ENCODE results near the gene LMBRD1.
"Not testable (repeated sequence)": the region's sequence is repeated elsewhere in the genome, so short reads cannot be mapped to it uniquely, and the experiment has no call there.

Gene LMBRD1

DNA sequence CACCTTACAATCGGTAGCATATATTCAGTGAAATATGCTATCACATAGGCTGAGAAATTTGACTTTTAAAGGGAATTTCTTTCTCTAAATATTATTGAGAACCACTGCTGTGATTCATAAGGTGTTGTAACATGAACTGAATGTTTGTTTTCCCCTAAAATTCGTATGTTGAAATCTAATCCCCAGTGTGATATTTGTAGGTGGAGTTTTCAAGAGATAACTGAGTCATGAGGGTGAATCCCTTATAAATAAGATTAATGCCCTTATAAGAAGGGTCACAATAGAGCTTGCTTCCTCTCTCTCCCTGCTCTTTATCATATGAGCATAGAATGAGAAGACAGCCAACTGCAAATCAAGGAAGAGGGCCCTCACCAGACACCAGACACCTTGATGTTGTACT is 64.8 kb downstream of the LMBRD1 start:
- DNase-seq: no peak

DNA sequence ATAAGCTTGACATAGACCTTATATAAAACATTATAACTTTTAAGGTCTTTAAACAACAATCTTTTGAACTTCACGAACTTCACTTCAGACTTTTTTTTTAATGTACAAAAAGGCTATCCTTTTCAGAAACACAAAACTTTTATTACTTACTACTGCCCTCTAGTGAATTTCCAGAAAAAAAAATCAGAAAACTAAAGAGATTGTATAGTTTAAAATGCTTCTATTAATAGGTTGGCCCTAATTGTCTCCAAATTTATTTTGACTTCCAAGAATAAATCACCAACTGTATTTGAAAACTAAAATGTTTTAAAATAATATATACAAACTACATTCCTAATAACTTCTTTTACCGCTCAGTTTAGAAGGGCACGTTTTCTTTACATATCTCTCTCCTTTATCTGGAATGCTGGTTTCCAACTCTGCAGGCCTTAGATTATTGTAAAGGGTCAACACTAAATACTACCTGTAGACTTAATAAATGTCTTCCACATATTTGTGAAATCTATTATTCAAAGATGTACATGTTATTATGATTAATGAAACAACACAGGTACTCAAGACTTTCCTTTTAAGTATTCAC is 66.8 kb downstream of the LMBRD1 start:
- no peak for DNase-seq

DNA sequence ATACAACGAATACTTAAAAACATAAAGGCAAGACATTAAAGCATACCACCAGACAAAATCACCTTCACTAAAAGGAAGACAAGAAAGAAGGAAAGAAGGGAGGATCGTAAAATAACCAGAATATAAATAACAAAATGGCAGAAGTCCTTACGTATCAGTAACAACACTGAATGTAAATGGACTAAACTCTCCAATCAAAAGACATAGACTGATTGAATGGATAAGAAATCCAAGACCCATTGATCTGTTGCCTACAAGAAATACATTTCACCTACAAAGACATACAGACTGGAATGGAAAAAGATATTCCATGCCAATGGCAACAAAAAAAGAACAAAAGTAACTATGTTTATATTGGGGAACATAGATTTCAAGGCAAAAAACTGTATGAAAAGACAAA is 74.1 kb downstream of the LMBRD1 start:
- no peak for DNase-seq

DNA sequence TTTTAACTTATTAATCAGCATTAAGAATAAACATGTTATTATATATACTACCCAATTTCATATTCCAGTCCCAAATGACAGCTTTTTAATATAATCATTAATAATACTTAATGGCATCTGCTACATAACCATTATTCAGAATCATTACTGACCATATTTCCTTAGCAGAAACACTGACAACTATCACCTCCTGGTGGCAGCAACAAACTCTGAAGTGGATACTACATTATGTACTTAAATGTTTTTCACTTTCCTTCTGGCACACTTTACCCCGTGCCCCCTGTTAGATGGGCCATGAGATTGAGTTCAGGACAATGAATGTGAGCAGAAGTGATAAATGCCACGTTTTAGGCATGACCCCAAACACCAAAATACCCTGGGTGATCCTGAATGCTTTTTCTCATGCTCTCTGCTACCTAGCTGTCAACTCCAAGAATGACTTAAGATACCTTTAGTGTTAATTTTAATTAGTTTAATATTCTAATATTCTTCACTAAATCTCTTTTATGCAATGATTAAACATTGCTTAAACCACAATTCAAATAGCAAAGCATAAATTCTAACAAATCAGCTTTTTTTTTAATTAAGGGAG is 77.1 kb downstream of the LMBRD1 start:
- DNase-seq: no peak

DNA sequence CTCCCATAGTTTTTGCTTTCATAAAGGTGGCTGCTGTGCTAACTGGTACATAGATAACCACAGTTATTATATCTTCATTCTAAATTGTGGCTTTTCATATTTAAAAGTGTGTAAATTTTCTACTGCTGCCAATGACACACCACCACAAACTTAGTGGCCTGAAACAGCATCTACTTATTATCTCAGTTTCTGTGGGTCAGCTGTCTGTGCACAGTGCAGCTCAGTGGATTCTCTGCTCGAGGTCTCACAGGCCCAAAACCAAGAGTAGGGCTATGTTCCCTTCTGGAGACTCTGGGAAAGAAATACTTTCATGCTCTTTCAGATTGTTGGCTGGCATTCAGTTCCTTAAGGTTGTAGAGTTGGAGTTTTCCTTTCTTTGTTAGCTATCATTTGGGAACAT is 90.1 kb downstream of the LMBRD1 start:
- no peak for DNase-seq

DNA sequence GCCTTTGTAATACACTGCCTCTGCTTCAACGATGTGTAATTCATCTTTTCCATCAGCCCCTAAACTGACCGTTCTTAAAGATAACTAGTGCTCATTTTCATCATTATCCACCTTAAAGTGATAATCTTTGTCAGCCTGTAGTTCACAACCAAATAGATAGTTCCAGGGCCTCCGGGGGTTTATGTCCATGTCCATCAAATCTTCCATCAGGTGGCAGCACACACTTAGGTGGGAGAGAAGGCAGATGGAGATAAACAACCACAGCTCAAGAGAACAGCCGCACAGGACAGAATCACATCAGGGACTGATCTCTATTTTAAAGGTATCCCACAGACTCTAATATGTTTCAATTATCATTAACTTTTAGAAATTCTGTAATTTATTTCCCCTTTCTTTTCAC is 90.9 kb downstream of the LMBRD1 start:
- DNase-seq: no peak

DNA sequence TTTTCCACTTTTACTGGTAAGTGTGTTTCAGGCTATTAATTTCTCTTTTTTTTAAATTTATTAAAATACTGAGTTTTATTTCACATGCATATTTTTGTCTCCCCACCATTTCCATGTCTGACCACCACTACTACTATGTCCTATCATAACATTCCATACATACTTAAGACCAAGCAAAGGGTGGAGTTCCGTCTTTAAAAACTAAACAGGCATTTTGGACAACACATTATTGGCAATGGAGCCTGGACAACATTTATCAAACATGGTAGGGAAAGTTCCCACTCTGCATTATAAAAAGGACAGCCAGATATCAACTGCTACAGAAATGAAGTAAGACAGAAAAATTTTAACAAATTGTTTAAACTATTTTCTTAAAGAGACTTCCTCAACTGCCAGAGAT is 91.9 kb downstream of the LMBRD1 start:
- no peak for DNase-seq

DNA sequence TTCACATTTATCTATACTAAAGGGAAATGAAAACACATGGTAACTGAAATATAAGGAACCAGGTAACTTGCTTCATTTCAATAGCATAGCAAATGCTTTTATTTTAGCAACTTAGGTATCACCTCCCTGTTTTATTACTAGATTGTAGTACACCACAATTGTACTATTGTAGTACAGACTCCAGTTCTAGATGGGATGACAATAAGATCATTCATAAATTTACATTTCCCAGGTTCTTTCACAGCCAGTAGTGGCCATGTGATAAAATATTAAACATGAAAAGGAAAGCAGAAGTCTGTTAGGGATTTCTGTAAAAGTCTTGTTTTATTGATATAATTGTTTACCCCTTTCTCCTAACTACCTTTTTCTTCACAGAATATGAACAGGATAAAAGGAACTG is 97.2 kb downstream of the LMBRD1 start:
- DNase-seq: no peak

DNA sequence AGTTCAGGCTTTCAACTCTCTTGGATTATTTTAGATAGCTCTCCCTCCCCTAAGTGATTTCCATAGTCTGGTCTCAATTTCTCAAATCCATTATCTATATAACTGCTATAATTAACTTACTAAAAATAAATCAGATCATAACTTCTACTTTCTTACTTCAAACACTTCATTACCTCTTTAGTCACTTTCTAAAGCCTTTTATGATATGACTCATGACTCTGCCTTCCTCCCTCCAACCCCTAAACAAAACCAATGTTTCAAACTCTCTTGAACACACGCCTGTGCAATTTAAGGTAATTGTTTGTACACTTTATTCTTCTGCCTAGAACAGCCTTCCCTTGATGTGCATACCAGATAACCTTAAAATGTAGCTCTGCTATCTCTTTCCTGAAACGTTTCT is 100.5 kb downstream of the LMBRD1 start:
- no peak for DNase-seq

DNA sequence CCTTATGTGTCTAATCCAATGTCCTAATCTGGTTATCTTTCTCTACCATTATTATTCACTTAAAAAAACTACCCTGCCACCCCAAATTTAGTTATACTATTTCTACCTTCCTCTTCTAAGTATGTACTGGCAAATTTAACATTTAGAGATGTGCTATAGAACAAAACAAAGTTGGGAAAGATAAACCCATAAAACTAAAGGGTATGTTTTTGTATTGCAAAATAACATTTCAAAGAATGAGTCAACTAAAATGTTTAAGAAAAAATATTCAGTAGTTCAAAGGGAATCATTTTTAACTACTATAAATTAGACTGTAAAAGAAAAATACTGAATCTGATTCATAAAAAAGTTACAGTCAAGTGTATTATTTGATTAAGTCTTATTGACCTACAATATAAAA is 103.0 kb downstream of the LMBRD1 start:
- DNase-seq: no peak

DNA sequence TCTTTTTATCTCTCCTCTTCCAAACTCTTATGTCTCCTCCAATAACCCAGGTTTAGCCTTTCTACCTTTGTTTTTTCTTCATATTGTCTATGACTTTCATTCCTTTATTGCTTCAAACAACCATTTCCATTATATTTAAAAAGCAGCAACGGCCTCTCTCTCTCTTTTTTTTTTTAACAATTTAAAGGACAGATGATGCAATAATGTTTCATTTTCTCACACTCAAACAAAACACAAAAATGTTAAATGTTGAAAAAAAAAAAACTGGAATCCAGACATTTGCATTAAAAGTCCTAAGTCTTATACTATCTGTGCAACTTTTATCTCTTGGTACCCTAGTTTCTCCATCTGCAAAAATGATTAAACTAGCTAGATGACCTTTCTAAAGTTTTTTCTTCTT is 105.8 kb downstream of the LMBRD1 start:
- no peak for DNase-seq

DNA sequence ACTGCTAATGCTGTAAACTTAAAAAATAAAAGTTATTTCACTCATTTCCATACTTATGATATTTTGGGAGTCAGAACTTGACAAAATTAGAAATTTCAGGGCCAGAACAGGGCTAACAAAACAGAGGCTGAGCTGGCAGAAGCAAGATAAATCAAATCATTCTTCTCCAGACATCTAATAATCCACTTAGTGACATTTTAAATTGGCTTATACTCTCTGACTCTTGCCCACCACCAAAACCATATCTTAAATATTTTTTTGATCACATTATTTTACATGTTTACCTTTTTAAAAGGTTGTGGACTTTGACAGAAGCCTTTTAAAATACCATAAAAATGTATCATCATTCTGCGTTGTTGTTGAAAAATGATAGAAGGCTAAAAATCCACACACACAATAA is 116.5 kb downstream of the LMBRD1 start:
- DNase-seq: no peak

DNA sequence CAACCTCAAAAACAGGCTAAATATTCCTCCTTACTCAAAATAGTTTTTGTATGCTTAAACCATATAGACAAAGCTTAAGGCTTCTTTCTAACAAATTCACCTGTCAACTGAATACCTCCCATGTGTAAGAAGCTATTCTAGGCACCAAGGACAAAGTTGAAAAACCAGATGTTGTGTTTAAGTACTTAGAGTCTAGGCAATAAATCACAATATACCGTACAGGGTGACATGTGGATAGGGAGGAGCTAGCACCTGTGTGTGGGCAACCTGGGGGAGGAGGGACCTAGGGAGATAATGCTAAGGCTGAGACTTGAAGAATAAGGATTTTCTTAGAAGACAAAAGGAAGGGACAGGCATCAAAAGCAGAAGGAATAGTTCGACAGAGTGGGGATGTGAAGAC is 123.5 kb downstream of the LMBRD1 start:
- no peak for DNase-seq

DNA sequence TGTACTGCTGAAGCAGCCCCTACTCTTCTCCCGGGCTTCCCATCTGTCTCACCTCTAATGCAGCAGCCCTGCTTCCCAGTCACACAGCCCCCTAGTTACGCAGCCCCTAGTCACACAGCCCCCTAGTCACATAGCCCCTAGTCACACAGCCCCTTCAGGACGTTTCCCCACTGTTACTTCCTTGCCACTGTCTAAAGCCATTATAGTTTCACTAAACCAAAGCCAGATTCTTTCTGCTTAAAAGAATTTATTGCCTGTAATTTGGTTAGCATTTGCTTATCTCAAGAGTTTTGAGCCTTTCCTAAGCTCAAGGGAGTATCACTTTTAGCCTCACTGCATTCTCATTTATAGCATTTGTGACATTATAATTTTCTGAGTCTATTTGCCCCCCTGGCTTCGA is 127.9 kb downstream of the LMBRD1 start:
- no peak for DNase-seq

DNA sequence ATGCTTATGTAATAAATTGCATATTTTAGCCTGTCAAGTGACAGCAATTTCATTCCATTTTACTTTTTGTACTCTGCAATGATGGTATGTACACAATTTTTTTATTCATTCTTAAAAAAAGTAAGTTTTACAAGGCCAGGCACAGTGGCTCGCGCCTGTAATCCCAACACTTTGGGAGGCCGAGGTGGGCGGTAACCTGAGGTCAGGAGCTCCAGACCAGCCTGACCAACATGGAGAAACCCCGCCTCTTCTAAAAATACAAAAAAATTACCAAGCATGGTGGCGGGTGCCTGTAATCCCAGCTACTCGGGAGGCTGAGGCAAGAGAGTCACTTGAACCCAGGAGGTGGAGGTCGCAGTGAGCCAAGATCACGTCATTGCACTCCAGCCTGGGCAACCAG is 130.0 kb downstream of the LMBRD1 start:
- not testable (repeated sequence) for DNase-seq

DNA sequence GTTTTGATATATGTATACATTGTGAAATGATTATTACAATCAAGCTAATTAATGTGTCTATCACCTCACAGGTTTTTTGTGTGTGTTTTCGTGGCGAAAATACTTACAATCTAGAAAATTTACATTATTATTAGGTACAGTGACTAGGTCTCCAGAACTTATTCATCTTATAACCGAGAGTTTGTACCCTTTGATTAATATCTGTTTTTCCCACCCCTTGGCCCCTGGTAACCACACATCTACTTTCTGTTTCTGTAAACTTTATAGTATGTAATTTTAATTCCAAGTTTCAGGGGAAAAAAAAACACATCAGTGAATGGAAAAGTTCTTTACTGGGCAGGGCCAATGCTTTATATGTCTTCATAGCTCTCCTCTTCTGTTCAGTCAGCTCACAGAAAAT is 131.4 kb downstream of the LMBRD1 start:
- DNase-seq: no peak

DNA sequence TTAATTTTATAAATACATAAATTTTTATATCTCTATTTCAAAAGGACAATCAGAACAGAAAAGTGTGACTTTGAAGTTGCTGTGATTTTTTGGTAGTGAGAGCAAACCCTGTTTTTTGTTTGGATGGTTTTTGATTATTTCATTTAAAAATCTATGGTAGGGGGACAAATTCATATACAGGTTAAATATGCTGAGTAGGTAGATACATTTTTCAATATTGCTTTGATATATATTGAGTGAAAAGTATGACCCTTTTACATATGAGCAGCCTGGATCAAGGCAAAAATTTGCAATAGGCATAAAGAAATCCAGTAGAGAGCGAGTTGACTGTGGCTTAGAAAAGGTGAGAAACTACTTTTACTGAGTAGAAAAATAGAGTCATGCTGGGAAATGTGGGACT is 132.3 kb downstream of the LMBRD1 start:
- DNase-seq: no peak

DNA sequence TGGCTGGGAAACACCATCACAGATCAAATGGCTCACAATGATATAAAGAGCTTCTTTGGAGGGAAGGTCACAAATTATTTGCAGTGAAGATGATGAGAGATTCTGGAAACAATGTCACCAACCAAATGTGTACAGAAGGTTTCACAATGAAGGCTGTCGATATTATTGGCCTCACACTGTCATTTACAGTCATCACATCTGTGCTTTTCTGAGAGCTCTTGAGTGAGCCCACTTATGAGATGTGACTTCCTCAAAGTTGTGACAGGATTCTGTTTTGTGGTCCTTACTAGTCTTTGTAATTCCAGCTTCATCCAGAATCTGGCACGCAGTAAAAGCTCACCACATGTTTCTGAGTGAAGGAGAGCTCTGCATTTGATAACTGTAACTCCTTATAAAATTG is 133.6 kb downstream of the LMBRD1 start:
- no peak for DNase-seq

DNA sequence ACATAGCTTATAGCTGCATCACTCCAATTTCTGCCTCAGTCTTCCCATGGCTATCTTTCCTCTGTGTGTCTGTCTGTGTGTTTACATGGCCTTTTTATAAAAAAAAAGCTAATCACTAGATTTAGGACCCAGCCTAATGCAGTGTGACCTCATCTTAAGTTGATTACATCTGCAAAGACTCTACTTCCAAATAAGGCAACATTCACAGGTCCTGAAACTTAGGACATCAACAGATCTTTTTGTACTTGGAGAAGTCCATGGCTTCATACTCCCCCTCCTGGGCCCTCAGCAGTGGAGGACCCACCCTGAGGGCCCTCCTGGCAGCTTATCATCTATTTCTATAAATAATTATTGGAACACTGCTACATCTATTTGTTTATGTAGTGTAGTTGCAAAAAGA is 146.1 kb downstream of the LMBRD1 start:
- DNase-seq: no peak

DNA sequence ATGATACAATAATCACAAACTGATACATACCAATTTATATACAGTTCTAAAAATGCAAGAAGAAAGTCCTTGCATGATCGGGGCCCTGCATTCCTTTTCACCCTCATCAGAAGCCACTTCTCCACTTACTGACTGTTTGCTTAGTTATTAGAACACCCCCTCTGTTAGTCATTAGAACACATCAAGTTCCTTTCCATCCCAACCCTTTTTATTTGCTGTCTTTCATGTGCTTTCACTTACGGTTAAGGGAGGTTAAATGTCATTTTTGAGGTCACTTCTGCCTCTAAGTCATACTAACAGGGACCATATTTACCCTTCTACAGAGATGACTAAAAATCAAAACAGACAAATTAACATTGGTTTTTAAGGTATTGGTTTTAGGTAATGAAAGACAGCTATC is 149.1 kb downstream of the LMBRD1 start:
- no peak for DNase-seq

DNA sequence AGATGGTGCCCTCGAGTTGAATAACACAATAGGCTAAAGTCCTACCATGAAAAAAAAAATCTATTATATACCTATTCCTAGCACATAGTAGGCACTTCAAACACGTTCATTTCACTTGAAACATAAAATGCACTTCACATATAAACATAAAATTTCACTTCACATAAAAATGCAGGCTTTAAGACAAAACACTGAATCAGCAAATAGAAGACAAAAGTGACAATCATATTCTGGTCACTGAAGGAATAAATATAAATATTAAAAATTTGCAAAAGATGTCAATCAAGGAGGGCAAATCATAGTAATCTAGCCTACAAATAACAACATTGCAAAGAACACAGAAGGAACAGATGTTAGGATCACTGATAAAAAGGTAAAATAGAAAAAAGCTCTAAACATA is 153.1 kb downstream of the LMBRD1 start:
- DNase-seq: no peak

DNA sequence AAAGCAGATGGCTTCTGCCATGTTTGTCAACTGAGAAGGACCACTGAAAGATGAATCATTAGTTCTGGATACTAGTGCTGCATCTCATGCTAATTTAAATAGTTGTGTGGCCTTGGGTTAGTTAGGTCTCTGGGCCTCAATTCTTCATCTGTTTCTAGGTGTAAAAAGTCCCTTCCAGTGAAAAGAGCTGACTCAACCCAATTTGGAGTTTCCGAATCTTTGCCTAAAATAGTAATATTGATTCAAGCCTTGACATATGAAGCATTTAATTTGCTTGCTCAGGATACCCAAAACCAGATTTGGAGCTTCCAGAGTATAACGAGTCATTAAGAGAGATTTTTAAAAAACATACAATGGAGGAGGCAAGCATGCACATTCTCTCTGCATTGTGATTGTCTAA is 163.9 kb downstream of the LMBRD1 start:
- DNase-seq: no peak

DNA sequence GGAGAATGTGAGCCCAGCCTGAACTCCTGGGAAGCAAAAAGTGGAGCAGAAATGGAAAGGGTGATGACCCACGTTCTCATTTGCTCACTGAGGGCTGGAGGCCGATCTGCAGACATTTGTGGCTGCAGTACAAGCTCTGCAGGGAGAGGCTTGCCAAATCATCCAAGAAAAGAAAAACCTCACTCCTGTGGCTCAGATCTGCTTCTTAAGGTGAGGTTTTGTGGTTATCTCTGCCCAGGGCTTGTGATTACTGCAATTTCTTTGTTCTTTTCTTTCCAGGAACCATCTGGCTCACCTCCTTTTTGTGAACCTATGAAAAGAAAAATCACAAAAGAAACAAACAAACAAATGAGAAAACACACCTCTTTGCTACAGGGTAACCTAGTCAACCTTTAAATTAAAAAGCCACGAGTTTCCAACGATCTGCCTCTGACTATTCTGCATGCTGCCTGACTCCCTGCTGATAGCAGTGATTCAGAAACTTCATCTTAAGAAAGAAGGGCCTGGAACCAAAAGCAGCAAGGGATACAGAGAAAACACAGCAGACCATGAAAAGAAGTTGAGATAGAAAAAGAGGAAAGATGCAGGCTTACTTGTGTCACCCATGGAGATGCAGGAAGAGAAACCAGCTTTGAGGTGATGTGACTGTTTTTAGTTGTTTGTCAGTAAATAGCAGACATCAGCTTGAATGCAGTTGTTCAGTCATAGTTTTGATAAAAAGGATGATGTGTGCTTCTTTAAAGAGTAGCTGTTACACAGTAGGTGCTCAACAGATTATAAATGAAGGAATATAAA is 165.1 kb downstream of the LMBRD1 start:
- DNase-seq: no peak

DNA sequence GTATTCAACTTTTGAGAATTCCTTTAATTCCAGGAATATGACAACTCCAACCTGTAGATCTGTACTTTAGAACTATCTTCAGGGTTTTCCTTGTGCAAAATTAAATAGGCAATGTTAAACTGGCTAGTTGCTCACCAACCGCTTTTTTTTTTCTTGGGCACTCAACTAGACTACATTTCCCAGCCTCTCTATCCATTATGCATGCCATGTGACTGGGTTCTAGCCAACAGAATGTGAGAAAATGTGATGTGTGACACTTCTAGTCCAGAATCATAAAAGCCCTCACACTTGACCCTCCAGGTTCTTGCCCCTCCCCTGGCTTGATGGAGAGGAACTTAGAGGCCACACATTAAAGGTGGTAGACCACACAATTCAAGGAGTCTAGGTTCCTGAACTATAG is 166.0 kb downstream of the LMBRD1 start:
- DNase-seq: no peak

DNA sequence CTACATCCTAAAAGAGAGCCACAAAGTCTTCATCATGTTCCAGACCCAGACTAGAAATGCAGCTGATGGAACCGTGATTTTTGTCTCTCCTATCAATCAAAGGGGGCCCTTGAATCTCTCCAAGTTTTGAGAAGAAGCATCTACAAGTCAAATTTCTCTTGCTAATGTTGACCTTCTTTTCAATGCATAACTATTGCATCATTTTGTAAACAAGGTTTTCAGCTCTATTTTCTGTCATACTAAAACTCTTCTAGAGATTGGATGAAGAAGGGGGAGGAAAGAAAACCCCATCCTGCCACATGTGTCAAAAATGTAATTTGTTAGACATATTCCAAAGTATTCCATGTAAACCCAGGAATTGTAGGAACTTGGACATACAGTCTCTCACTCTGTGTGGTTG is 169.2 kb downstream of the LMBRD1 start:
- no peak for DNase-seq
